Measurements from ENCODE around the gene EIF5. TPM values are rescaled to one million over a fixed set of nuclear protein-coding genes. Genes with fewer than 3 reads are reported as not detected.

Gene EIF5
- total and polyA plus RNA-seq, 2 experiments from 2014 or later, result 194 to 634 TPM

GRCh38 chr14:103315351-103315911 lies 18.6 kb upstream of the EIF5 start (continued):
- TF ChIP-seq, protein P1, sequence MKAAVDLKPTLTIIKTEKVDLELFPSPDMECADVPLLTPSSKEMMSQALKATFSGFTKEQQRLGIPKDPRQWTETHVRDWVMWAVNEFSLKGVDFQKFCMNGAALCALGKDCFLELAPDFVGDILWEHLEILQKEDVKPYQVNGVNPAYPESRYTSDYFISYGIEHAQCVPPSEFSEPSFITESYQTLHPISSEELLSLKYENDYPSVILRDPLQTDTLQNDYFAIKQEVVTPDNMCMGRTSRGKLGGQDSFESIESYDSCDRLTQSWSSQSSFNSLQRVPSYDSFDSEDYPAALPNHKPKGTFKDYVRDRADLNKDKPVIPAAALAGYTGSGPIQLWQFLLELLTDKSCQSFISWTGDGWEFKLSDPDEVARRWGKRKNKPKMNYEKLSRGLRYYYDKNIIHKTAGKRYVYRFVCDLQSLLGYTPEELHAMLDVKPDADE (IDR thresholded peaks at IDR 0.05), result no peak

DNA sequence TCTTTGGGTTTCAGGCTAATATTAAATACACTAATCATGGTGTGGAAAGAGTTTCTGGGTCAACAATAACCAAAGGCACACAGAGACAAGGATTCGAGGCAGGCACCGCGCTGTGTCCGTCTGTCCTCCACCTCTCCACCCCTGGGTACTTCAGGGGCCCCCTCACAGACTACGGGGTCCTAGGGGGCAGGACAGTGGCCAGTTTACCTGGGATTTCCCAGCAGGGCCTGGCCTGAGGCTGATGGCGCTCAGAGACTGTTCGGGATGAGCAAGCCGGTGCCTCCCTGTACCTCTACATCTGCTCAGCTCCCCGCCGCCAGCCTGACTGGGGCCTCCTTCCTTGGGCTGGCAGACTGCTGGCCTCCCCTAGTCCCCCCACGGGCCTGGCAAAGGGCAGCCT lies 18.1 kb upstream of the EIF5 start:
- Histone ChIP-seq H3K79me2 (replicated peaks; ENCODE audit: insufficient read depth) (no peaks in the 10 kb centered on the region), H3K36me3 (ENCODE audit: insufficient read depth) (no peaks in the 10 kb centered on the region), H3K4me1 (ENCODE audit: insufficient read depth) (peaks cover 26% of the 10 kb centered on the region), H4K20me1 (replicated peaks; ENCODE audit: insufficient read depth) (no peaks in the 10 kb centered on the region), H3K27ac (ENCODE audit: low read depth) (no peak overlapping the region), H3K27me3 (ENCODE audit: insufficient read depth) (no peaks in the 10 kb centered on the region), H3K4me3 (no peak overlapping the region), H3K9me2 (ENCODE audit: insufficient read depth) (no peaks in the 10 kb centered on the region), H3K4me2 (no peak overlapping the region), H3F3A (replicated peaks; ENCODE audit: low read depth) (peaks cover 10% of the 10 kb centered on the region; the same call in 1 of the 2 replicates), H2AFZ (no peak overlapping the region)
- no peak overlapping the region for H3K27ac Mint-ChIP-seq
- no peaks in the 10 kb centered on the region for H3K36me3 Mint-ChIP-seq (ENCODE audit: low read depth)
- H3K4me3 Mint-ChIP-seq, result no peak overlapping the region
- ATAC-seq (no peak), DNase-seq (ENCODE audit: low spot score) (no peak)
- TF ChIP-seq ZNF114 (CRISPR knock-in tag; IDR thresholded peaks at IDR 0.05) (no peak), NANOG (IDR thresholded peaks at IDR 0.05; ENCODE audit: borderline replicate concordance) (no peak), JUNB (IDR thresholded peaks at IDR 0.05; ENCODE audit: unreplicated experiment) (no peak), EZH2phosphoT487 (IDR thresholded peaks at IDR 0.05; ENCODE audit: unreplicated experiment) (no peak)
- peaks cover 37% of the 10 kb centered on the region for H3K4me1 Mint-ChIP-seq
- H3K9me3 Mint-ChIP-seq, result no peaks in the 10 kb centered on the region
- H3K27me3 Mint-ChIP-seq (ENCODE audit: insufficient read depth, low read depth, poor library complexity), result peaks cover 11% of the 10 kb centered on the region

DNA sequence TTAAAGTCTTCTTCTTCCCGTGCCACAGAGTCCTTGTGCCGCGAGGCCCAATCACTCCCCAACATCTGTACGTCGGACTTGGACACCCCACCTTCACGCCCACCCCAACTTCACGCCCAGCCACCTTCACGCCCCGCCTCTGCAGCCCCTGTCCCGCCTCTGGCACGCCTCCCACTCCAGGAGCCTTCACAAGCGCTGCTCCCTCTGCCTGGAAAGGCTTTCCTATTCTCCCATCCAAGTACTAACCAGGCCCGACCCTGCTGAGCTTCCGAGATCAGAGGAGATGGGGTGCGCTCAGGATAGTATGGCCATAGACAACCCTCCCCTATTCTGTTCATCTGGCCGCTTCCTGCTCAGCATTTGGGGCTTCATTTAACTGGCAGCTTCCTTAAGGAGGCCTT lies 17.3 kb upstream of the EIF5 start:
- DNase-seq (ENCODE audit: low spot score) (peak; percentile 50), ATAC-seq (peak; percentile 50)
- Histone ChIP-seq H3K27ac (ENCODE audit: low read depth) (no peak overlapping the region), H3K27me3 (ENCODE audit: insufficient read depth) (no peaks in the 10 kb centered on the region), H3K36me3 (ENCODE audit: insufficient read depth) (no peaks in the 10 kb centered on the region), H3K4me2 (peak overlapping the region; percentile 65), H2AFZ (peak overlapping the region; percentile 95), H3K4me1 (ENCODE audit: insufficient read depth) (peaks cover 26% of the 10 kb centered on the region), H3F3A (replicated peaks; ENCODE audit: low read depth) (peaks cover 10% of the 10 kb centered on the region; the same call in 1 of the 2 replicates), H3K79me2 (replicated peaks; ENCODE audit: insufficient read depth) (no peaks in the 10 kb centered on the region), H3K4me3 (no peak overlapping the region), H3K9me2 (ENCODE audit: insufficient read depth) (no peaks in the 10 kb centered on the region), H4K20me1 (replicated peaks; ENCODE audit: insufficient read depth) (no peaks in the 10 kb centered on the region)
- H3K27me3 Mint-ChIP-seq (ENCODE audit: insufficient read depth, low read depth, poor library complexity), result peaks cover 11% of the 10 kb centered on the region
- no peak overlapping the region for H3K27ac Mint-ChIP-seq
- H3K4me3 Mint-ChIP-seq, result no peak overlapping the region; the same call in 2 of the 3 replicates
- peaks cover 37% of the 10 kb centered on the region for H3K4me1 Mint-ChIP-seq
- no peaks in the 10 kb centered on the region for H3K9me3 Mint-ChIP-seq
- H3K36me3 Mint-ChIP-seq (ENCODE audit: low read depth), result no peaks in the 10 kb centered on the region
- TF ChIP-seq CREB1 (CRISPR knock-in tag; IDR thresholded peaks at IDR 0.05; ENCODE audit: low read depth) (no peak), EZH2phosphoT487 (IDR thresholded peaks at IDR 0.05; ENCODE audit: unreplicated experiment) (no peak), EZH2 (IDR thresholded peaks at IDR 0.05; ENCODE audit: low read depth, unreplicated experiment) (no peak), REST (IDR thresholded peaks at IDR 0.05; ENCODE audit: unreplicated experiment) (no peak), JUNB (IDR thresholded peaks at IDR 0.05; ENCODE audit: unreplicated experiment) (no peak), ZNF114 (CRISPR knock-in tag; IDR thresholded peaks at IDR 0.05) (no peak), NANOG (IDR thresholded peaks at IDR 0.05; ENCODE audit: borderline replicate concordance) (no peak)
- TF ChIP-seq, protein P2, sequence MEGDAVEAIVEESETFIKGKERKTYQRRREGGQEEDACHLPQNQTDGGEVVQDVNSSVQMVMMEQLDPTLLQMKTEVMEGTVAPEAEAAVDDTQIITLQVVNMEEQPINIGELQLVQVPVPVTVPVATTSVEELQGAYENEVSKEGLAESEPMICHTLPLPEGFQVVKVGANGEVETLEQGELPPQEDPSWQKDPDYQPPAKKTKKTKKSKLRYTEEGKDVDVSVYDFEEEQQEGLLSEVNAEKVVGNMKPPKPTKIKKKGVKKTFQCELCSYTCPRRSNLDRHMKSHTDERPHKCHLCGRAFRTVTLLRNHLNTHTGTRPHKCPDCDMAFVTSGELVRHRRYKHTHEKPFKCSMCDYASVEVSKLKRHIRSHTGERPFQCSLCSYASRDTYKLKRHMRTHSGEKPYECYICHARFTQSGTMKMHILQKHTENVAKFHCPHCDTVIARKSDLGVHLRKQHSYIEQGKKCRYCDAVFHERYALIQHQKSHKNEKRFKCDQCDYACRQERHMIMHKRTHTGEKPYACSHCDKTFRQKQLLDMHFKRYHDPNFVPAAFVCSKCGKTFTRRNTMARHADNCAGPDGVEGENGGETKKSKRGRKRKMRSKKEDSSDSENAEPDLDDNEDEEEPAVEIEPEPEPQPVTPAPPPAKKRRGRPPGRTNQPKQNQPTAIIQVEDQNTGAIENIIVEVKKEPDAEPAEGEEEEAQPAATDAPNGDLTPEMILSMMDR (conservative IDR thresholded peaks at IDR 0.05; ENCODE audit: low read depth in 2 of 2), result no peak
- TF ChIP-seq, protein P1 (IDR thresholded peaks at IDR 0.05), result no peak
